HepG2 (cell line): ENCODE data around the gene CHCHD3. TPM values are rescaled to one million over a fixed set of nuclear protein-coding genes. Genes with fewer than 3 reads are reported as not detected.

ENCODE experiments used
- ATAC-seq: fragments of 200-7000 bp; cut with Tn5 transposase; 3 replicates; pipeline ENCODE4 v1.9.1; 2020; ENCODE audit warnings: mild to moderate bottlenecking, moderate library complexity
- BruUV-seq: library from RNA; stranded (reverse); fragments of 400-500 nt; replicated peaks from 2 replicates; lab custom pipeline; 2021; lab: Mats Ljungman, UMichigan
- CTCF ChIA-PET: fragments of 300-600 bp; formaldehyde crosslinking; extraction: SDS; loops from one replicate; lab custom pipeline; 2021; ENCODE audit warnings: low total read pairs, inconsistent platforms, low intra/inter-chr PET ratio; lab: Yijun Ruan, JAX
- POLR2A ChIA-PET: fragments of 350-600 bp; sonication (Branson Sonifier 250); formaldehyde crosslinking; loops from one replicate; lab custom pipeline; 2020; ENCODE audit warnings: antibody characterized with exemption, inconsistent platforms; lab: Yijun Ruan, JAX
- DNase-seq: peaks from one replicate; pipeline ENCODE4 v3.0.0-alpha.2; 2015; ENCODE audit warnings: low spot score
- FAIRE-seq: peaks from 3 replicates; lab custom pipeline; 2011; peaks lifted over from hg19 to GRCh38; lab: Jason Lieb, UNC
- H2AFZ ChIP-seq: one replicate; pipeline ENCODE4 v1.6.1; 2011; ENCODE audit warnings: low read length, inconsistent platforms
- H3K27ac ChIP-seq: fragments of 300-600 bp; 3 replicates; pipeline ENCODE4 v1.8.0; 2011; ENCODE audit warnings: mixed run types, mild to moderate bottlenecking, mixed read lengths, low read length, inconsistent platforms; ENCODE audit not compliant: insufficient read depth; ENCODE audit errors: extremely low read length
- H3K27me3 ChIP-seq, 2 experiments: fragments of 200-600 bp in 1 of 2; 2 replicates in 1 of 2; 3 replicates in 1 of 2; pipeline versions ENCODE4 v1.6.0 to v1.8.0; 2011; ENCODE audit warnings: low read length in 2 of 2, mild to moderate bottlenecking in 2 of 2, moderate library complexity in 2 of 2, inconsistent platforms in 1 of 2; ENCODE audit not compliant: insufficient read depth in 2 of 2, control insufficient read depth in 1 of 2
- H3K36me3 ChIP-seq, 2 experiments: fragments of 200-600 bp in 1 of 2; replicated peaks in 1 of 2; 2 replicates in 1 of 2; 3 replicates in 1 of 2; pipeline versions ENCODE4 v1.5.1 to v1.8.0; 2011; ENCODE audit warnings: low read length in 2 of 2, inconsistent platforms in 1 of 2; ENCODE audit not compliant: insufficient read depth in 2 of 2, control insufficient read depth in 1 of 2
- H3K4me1 ChIP-seq: 2 replicates; pipeline ENCODE4 v1.5.1; 2012; ENCODE audit warnings: low read length, inconsistent platforms; ENCODE audit not compliant: insufficient read depth
- H3K4me2 ChIP-seq: 2 replicates; pipeline ENCODE4 v1.6.0; 2011; ENCODE audit warnings: low read depth, low read length, inconsistent platforms
- H3K4me3 ChIP-seq, 3 experiments: fragments of 200-600 bp in 1 of 3; sonication (generic), shearing (Covaris generic) in 1 of 3; replicated peaks in 1 of 3; 2 replicates each; pipeline ENCODE4 v1.5.1; 2011 to 2016; ENCODE audit warnings: low read length in 3 of 3, inconsistent platforms in 2 of 3, low read depth in 2 of 3, mild to moderate bottlenecking in 2 of 3, control low read depth in 1 of 3, mixed read lengths in 1 of 3; ENCODE audit not compliant: insufficient read depth in 1 of 3
- H3K79me2 ChIP-seq: one replicate; pipeline ENCODE4 v1.6.1; 2011; ENCODE audit warnings: low read length, inconsistent platforms; ENCODE audit not compliant: insufficient read depth
- H3K9ac ChIP-seq: 2 replicates; pipeline ENCODE4 v1.6.0; 2011; ENCODE audit warnings: mild to moderate bottlenecking, low read depth, low read length, inconsistent platforms; ENCODE audit not compliant: insufficient read depth
- H3K9me3 ChIP-seq: 2 replicates; pipeline ENCODE4 v1.5.1; 2012; ENCODE audit warnings: mild to moderate bottlenecking, low read length
- H4K20me1 ChIP-seq: 2 replicates; pipeline ENCODE4 v1.6.0; 2011; ENCODE audit warnings: inconsistent platforms, mild to moderate bottlenecking, low read length, moderate library complexity; ENCODE audit not compliant: insufficient read depth
- GATA4 ChIP-seq: sonication (generic); IDR thresholded peaks from 2 replicates; pipeline ENCODE4 v1.6.1; 2016; ENCODE audit warnings: antibody characterized with exemption, low read depth, borderline replicate concordance
- POLR2G ChIP-seq: fragments of 200-400 bp; formaldehyde crosslinking; IDR thresholded peaks from 2 replicates; pipeline ENCODE4 v1.6.1; 2018; ENCODE audit warnings: mild to moderate bottlenecking, low read depth, low read length, moderate library complexity
- TAF15 ChIP-seq: fragments of 200-400 bp; formaldehyde crosslinking; IDR thresholded peaks from one replicate; pipeline ENCODE4 v1.6.1; 2018; ENCODE audit warnings: mild to moderate bottlenecking, low read depth, low read length; ENCODE audit not compliant: poor library complexity, severe bottlenecking
- TCF7 ChIP-seq: sonication (generic); IDR thresholded peaks from 2 replicates; pipeline ENCODE4 v1.6.1; 2016; ENCODE audit warnings: antibody characterized with exemption, low read depth
- ZNF230 ChIP-seq: sonication (generic); formaldehyde crosslinking; IDR thresholded peaks from 2 replicates; pipeline ENCODE4 v1.4.0; 2020; ENCODE audit warnings: mild to moderate bottlenecking, missing genetic modification reagents
- ZNF788 ChIP-seq: sonication (generic); formaldehyde crosslinking; IDR thresholded peaks from 2 replicates; pipeline ENCODE4 v1.5.0; 2020; ENCODE audit warnings: mild to moderate bottlenecking, missing genetic modification reagents, borderline replicate concordance
- WGBS: methylation state at CpG from one replicate; pipeline ENCODE4 v1.1.6; 2017; ENCODE audit warnings: low lambda C conversion rate; 5-methylcytosine and 5-hydroxymethylcytosine counted together
- in situ Hi-C: cut with HindIII; loops from 2 replicates; pipeline ENCODE4 v1.10.0; 2017; ENCODE audit warnings: low pct_unique_long_range_greater_than_20kb; ENCODE audit not compliant: extremely low pct_ligation_motif_present
- intact Hi-C: fragments of 100-400 bp; cut with micrococcal nuclease; formaldehyde crosslinking; loops from one replicate; pipeline ENCODE4 v1.10.0; 2022; ENCODE audit not compliant: unreplicated experiment
- polyA plus RNA-seq, 8 experiments: library from polyadenylated mRNA; depleted of rRNA in 3 of 8; stranded (reverse) in 7 of 8; unstranded in 1 of 8; fragments of >200 nt; fragmentation: Illumina TruSeq in 4 of 8; extraction: Trizol in 4 of 8; gene quantifications; 2 replicates each; pipeline versions ENCODE4 v1.2.1 to v1.2.3, GENCODE V29; 2011 to 2016; ENCODE audit warnings: low read depth in 4 of 8, missing spikeins in 1 of 8, mixed read lengths in 1 of 8; ENCODE audit not compliant: insufficient read depth in 1 of 8
- total RNA-seq, 5 experiments: library from RNA; depleted of rRNA; stranded (reverse); fragments of >200 nt; fragmentation: Illumina TruSeq; extraction: Trizol; gene quantifications; 2 replicates each; pipeline ENCODE4 v1.2.3, GENCODE V29; 2016; ENCODE audit warnings: low read depth in 1 of 5
- TF ChIP-seq, protein P1 (sequence below): sonication (generic); formaldehyde crosslinking; IDR thresholded peaks from 2 replicates; pipeline ENCODE4 v1.4.0; 2020; ENCODE audit warnings: mild to moderate bottlenecking, low read depth, missing genetic modification reagents
- TF ChIP-seq, protein P2 (sequence below): sonication (generic); formaldehyde crosslinking; IDR thresholded peaks from 2 replicates; pipeline ENCODE4 v1.4.0; 2020; ENCODE audit warnings: missing genetic modification reagents
- TF ChIP-seq, protein P3 (sequence below): sonication (generic); formaldehyde crosslinking; IDR thresholded peaks from 2 replicates; pipeline ENCODE4 v1.5.1; 2020; ENCODE audit warnings: mild to moderate bottlenecking, missing genetic modification reagents, moderate library complexity
- TF ChIP-seq, protein P4 (sequence below): sonication (generic); formaldehyde crosslinking; IDR thresholded peaks from 2 replicates; pipeline ENCODE4 v1.4.0; 2020; ENCODE audit warnings: missing genetic modification reagents
- TF ChIP-seq, protein P5 (sequence below): sonication (generic); formaldehyde crosslinking; IDR thresholded peaks from 2 replicates; pipeline ENCODE4 v1.4.0; 2020; ENCODE audit warnings: missing genetic modification reagents, low read depth, mild to moderate bottlenecking, borderline replicate concordance
- TF ChIP-seq, protein P6 (sequence below): sonication (generic); formaldehyde crosslinking; IDR thresholded peaks from 2 replicates; pipeline ENCODE4 v1.5.1; 2020; ENCODE audit warnings: missing genetic modification reagents, mild to moderate bottlenecking, borderline replicate concordance

CHCHD3 gene
- total and polyA plus RNA-seq, 2 of the 13 experiments (the other 11 are each of a cell fraction or from before 2014, with no cell fraction given), result 32.7 to 86.8 TPM

DNA sequence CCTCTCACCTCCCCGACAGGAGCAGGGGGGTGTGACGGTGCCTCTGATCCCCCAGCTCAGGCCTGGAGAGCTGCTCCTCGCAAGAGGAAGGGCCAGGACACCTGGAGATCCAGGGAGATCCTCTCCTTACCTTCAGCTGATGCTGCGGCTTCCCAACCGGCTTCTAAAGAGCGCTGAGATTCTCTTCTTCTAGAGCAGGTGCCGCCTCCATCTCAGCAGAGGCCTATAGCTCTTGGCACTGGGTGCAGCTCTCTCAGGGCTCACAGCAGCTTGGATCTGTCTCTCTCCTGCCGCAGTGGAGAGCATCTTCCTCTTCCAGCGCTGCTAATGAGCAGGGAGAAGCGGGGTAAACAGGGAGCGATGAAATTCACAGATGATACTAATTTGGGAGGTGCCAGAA, 316.0 kb downstream of the CHCHD3 start:
- ATAC-seq, result no peak
- no peaks in the 10 kb centered on the region for H3K36me3 ChIP-seq
- H3K79me2 ChIP-seq, result no peaks in the 10 kb centered on the region
- H4K20me1 ChIP-seq, result no peaks in the 10 kb centered on the region
- FAIRE-seq, result no peak
- H2AFZ ChIP-seq, result no peak overlapping the region
- peaks cover 2 to 31% of the 10 kb centered on the region in 2 experiments; a peak in 3 of 5 replicates for H3K27me3 ChIP-seq
- no TSS peak for BruUV-seq
- no peaks in the 10 kb centered on the region for H3K4me1 ChIP-seq
- ChIA-PET CTCF (no interaction called here), POLR2A (no interaction called here)
- WGBS, result 26% methylated on average over 7 of the region's 11 CpGs
- H3K9ac ChIP-seq, result no peak overlapping the region
- peaks cover 6% of the 10 kb centered on the region; the same call in 1 of the 2 replicates for H3K9me3 ChIP-seq
- in situ Hi-C loops (no loop called here), intact Hi-C loops (no loop called here)
- H3K27ac ChIP-seq, result no peak overlapping the region
- no peak for DNase-seq
- no peak overlapping the region for H3K4me2 ChIP-seq
- no peak overlapping the region for H3K4me3 ChIP-seq
- TF ChIP-seq, protein P1, sequence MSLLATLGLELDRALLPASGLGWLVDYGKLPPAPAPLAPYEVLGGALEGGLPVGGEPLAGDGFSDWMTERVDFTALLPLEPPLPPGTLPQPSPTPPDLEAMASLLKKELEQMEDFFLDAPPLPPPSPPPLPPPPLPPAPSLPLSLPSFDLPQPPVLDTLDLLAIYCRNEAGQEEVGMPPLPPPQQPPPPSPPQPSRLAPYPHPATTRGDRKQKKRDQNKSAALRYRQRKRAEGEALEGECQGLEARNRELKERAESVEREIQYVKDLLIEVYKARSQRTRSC, result no peak
- TF ChIP-seq, protein P2, sequence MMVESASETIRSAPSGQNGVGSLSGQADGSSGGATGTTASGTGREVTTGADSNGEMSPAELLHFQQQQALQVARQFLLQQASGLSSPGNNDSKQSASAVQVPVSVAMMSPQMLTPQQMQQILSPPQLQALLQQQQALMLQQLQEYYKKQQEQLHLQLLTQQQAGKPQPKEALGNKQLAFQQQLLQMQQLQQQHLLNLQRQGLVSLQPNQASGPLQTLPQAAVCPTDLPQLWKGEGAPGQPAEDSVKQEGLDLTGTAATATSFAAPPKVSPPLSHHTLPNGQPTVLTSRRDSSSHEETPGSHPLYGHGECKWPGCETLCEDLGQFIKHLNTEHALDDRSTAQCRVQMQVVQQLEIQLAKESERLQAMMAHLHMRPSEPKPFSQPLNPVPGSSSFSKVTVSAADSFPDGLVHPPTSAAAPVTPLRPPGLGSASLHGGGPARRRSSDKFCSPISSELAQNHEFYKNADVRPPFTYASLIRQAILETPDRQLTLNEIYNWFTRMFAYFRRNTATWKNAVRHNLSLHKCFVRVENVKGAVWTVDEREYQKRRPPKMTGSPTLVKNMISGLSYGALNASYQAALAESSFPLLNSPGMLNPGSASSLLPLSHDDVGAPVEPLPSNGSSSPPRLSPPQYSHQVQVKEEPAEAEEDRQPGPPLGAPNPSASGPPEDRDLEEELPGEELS (CRISPR knock-in tag), result no peak
- TF ChIP-seq, protein P3, sequence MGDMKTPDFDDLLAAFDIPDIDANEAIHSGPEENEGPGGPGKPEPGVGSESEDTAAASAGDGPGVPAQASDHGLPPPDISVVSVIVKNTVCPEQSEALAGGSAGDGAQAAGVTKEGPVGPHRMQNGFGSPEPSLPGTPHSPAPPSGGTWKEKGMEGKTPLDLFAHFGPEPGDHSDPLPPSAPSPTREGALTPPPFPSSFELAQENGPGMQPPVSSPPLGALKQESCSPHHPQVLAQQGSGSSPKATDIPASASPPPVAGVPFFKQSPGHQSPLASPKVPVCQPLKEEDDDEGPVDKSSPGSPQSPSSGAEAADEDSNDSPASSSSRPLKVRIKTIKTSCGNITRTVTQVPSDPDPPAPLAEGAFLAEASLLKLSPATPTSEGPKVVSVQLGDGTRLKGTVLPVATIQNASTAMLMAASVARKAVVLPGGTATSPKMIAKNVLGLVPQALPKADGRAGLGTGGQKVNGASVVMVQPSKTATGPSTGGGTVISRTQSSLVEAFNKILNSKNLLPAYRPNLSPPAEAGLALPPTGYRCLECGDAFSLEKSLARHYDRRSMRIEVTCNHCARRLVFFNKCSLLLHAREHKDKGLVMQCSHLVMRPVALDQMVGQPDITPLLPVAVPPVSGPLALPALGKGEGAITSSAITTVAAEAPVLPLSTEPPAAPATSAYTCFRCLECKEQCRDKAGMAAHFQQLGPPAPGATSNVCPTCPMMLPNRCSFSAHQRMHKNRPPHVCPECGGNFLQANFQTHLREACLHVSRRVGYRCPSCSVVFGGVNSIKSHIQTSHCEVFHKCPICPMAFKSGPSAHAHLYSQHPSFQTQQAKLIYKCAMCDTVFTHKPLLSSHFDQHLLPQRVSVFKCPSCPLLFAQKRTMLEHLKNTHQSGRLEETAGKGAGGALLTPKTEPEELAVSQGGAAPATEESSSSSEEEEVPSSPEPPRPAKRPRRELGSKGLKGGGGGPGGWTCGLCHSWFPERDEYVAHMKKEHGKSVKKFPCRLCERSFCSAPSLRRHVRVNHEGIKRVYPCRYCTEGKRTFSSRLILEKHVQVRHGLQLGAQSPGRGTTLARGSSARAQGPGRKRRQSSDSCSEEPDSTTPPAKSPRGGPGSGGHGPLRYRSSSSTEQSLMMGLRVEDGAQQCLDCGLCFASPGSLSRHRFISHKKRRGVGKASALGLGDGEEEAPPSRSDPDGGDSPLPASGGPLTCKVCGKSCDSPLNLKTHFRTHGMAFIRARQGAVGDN (CRISPR knock-in tag), result no peak
- TF ChIP-seq TCF7 (no peak), TAF15 (no peak), GATA4 (no peak), ZNF788 (CRISPR knock-in tag) (no peak), ZNF230 (CRISPR knock-in tag) (no peak), POLR2G (no peak)
- TF ChIP-seq, protein P4, sequence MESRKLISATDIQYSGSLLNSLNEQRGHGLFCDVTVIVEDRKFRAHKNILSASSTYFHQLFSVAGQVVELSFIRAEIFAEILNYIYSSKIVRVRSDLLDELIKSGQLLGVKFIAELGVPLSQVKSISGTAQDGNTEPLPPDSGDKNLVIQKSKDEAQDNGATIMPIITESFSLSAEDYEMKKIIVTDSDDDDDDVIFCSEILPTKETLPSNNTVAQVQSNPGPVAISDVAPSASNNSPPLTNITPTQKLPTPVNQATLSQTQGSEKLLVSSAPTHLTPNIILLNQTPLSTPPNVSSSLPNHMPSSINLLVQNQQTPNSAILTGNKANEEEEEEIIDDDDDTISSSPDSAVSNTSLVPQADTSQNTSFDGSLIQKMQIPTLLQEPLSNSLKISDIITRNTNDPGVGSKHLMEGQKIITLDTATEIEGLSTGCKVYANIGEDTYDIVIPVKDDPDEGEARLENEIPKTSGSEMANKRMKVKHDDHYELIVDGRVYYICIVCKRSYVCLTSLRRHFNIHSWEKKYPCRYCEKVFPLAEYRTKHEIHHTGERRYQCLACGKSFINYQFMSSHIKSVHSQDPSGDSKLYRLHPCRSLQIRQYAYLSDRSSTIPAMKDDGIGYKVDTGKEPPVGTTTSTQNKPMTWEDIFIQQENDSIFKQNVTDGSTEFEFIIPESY, result no peak
- TF ChIP-seq, protein P5, sequence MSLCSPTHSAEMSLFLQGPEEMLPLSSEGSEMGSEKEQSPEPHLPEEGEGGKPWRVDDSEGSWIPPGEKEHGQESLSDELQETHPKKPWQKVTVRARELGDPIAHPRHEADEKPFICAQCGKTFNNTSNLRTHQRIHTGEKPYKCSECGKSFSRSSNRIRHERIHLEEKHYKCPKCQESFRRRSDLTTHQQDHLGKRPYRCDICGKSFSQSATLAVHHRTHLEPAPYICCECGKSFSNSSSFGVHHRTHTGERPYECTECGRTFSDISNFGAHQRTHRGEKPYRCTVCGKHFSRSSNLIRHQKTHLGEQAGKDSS, result no peak
- TF ChIP-seq, protein P6, sequence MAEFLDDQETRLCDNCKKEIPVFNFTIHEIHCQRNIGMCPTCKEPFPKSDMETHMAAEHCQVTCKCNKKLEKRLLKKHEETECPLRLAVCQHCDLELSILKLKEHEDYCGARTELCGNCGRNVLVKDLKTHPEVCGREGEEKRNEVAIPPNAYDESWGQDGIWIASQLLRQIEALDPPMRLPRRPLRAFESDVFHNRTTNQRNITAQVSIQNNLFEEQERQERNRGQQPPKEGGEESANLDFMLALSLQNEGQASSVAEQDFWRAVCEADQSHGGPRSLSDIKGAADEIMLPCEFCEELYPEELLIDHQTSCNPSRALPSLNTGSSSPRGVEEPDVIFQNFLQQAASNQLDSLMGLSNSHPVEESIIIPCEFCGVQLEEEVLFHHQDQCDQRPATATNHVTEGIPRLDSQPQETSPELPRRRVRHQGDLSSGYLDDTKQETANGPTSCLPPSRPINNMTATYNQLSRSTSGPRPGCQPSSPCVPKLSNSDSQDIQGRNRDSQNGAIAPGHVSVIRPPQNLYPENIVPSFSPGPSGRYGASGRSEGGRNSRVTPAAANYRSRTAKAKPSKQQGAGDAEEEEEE (CRISPR knock-in tag), result no peak
